Esophagus muscularis mucosa (tissue), 4 donors: Measurements from ENCODE around the gene TSPAN7. TPM values are rescaled to one million over a fixed set of nuclear protein-coding genes. Genes with fewer than 3 reads are reported as not detected.

Experiments
- DNase-seq: peaks from one replicate; pipeline ENCODE4 v3.0.0-alpha.2; 2017; ENCODE audit errors: extremely low spot score
- H3K27ac ChIP-seq, 4 donors: fragments of 200-600 bp; sonication (generic); replicated peaks in 1 of 4; 1 replicate in 3 of 4; 2 replicates in 1 of 4; pipeline ENCODE4 v1.5.1; 2016 to 2019; ENCODE audit warnings: mild to moderate bottlenecking in 1 of 4
- H3K27me3 ChIP-seq, 4 donors: fragments of 200-600 bp; sonication (generic); one replicate each; pipeline versions ENCODE4 v1.5.1 to v1.6.0; 2016 to 2019
- H3K36me3 ChIP-seq, 4 donors: fragments of 200-600 bp; sonication (generic); one replicate each; pipeline ENCODE4 v1.5.1; 2016 to 2019
- H3K4me1 ChIP-seq, 4 donors: fragments of 200-600 bp; sonication (generic); one replicate each; pipeline ENCODE4 v1.5.1; 2016 to 2019
- H3K4me3 ChIP-seq, 4 donors: fragments of 200-600 bp; sonication (generic); 1 replicate in 2 of 4; 2 replicates in 2 of 4; pipeline ENCODE4 v1.5.1; 2016 to 2019; ENCODE audit warnings: mild to moderate bottlenecking in 4 of 4, moderate library complexity in 1 of 4
- H3K9me3 ChIP-seq, 4 donors: fragments of 200-600 bp; sonication (generic); 1 replicate in 3 of 4; 2 replicates in 1 of 4; pipeline ENCODE4 v1.5.1; 2016 to 2019
- EP300 ChIP-seq: sonication (generic); formaldehyde crosslinking; IDR thresholded peaks from one replicate; pipeline ENCODE4 v1.6.1; 2017; ENCODE audit warnings: antibody characterized with exemption
- POLR2A ChIP-seq: fragments of 450-650 bp; IDR thresholded peaks from one replicate; pipeline ENCODE4 v1.6.1; 2017; ENCODE audit warnings: antibody characterized with exemption, moderate library complexity, mild to moderate bottlenecking, low read depth
- POLR2AphosphoS5 ChIP-seq, 2 donors: sonication (generic); formaldehyde crosslinking; IDR thresholded peaks; one replicate each; pipeline ENCODE4 v1.6.1; 2017; ENCODE audit warnings: antibody characterized with exemption in 2 of 2
- WGBS: methylation state at CpG from one replicate; pipeline ENCODE4 v1.1.5; 2018; 5-methylcytosine and 5-hydroxymethylcytosine counted together
- intact Hi-C: fragments of 100-400 bp; cut with DNase I; formaldehyde crosslinking; loops from one replicate; pipeline ENCODE4 v1.15.1; 2023
- total RNA-seq, 4 donors: library from RNA; depleted of rRNA; stranded (reverse); fragments of >200 nt; gene quantifications; one replicate each; pipeline versions ENCODE4 v1.1.0 to v1.2.1, GENCODE V29; 2016
- TF ChIP-seq, protein P1 (sequence below), 3 experiments: fragments of 200-600 bp in 2 of 3; fragments of 450-650 bp in 1 of 3; sonication (generic) in 2 of 3; IDR thresholded peaks; one replicate each; pipeline ENCODE4 v1.5.1; 2017 to 2019; ENCODE audit warnings: antibody characterized with exemption in 3 of 3, mild to moderate bottlenecking in 2 of 3, moderate library complexity in 1 of 3

Gene TSPAN7
- total RNA-seq, 4 donors from 2014 or later, result 11.6 to 53.8 (median 45.2) TPM

- no peaks in the 10 kb centered on the region for H3K9me3 ChIP-seq
- no peak for DNase-seq
- intact Hi-C loops, result no loop called here
- H3K4me3 ChIP-seq, result no peak overlapping the region
- TF ChIP-seq, protein P1, sequence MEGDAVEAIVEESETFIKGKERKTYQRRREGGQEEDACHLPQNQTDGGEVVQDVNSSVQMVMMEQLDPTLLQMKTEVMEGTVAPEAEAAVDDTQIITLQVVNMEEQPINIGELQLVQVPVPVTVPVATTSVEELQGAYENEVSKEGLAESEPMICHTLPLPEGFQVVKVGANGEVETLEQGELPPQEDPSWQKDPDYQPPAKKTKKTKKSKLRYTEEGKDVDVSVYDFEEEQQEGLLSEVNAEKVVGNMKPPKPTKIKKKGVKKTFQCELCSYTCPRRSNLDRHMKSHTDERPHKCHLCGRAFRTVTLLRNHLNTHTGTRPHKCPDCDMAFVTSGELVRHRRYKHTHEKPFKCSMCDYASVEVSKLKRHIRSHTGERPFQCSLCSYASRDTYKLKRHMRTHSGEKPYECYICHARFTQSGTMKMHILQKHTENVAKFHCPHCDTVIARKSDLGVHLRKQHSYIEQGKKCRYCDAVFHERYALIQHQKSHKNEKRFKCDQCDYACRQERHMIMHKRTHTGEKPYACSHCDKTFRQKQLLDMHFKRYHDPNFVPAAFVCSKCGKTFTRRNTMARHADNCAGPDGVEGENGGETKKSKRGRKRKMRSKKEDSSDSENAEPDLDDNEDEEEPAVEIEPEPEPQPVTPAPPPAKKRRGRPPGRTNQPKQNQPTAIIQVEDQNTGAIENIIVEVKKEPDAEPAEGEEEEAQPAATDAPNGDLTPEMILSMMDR (IDR thresholded peaks at IDR 0.05), result no peak
- no peak for TF ChIP-seq POLR2AphosphoS5 (IDR thresholded peaks at IDR 0.05)
- TF ChIP-seq POLR2A, result no peak
- TF ChIP-seq EP300, result no peak
- WGBS, result 64% methylated on average over 2 of the region's 2 CpGs
- no peaks in the 10 kb centered on the region for H3K27me3 ChIP-seq
- no peaks in the 10 kb centered on the region for H3K4me1 ChIP-seq
- H3K27ac ChIP-seq, result no peak overlapping the region
- no peaks in the 10 kb centered on the region for H3K36me3 ChIP-seq
Observed at GRCh38 chrX:38578167-38578566, 16.8 kb downstream of the TSPAN7 start.

DNA sequence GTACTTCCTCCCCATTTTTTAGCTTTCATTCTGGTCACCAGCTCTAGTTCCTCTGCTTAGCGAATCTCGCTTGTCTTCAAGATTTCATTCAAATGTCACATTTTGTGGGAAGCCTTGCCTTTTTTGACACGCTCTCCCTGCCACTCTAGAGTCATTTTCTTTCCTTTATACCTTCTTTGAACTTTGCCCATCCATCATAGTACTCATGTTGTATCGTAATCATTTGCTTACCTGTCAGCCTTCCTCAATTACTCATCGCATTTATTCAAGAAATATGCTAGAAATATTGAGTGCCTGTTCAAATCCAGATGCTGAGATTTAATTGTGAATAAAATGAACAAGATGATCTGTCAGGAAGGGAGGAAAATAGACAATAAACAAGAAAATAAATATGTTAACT is 21.8 kb downstream of the TSPAN7 start:
- Histone ChIP-seq H3K36me3 (no peaks in the 10 kb centered on the region), H3K27ac (no peak overlapping the region), H3K9me3 (no peaks in the 10 kb centered on the region), H3K27me3 (no peaks in the 10 kb centered on the region), H3K4me3 (no peak overlapping the region), H3K4me1 (no peaks in the 10 kb centered on the region)
- TF ChIP-seq, protein P1 (IDR thresholded peaks at IDR 0.05), result no peak
- TF ChIP-seq POLR2A (no peak), POLR2AphosphoS5 (IDR thresholded peaks at IDR 0.05) (no peak), EP300 (no peak)
- intact Hi-C loops, result no loop called here
- WGBS, result 89% methylated on average over 5 of the region's 5 CpGs
- no peak for DNase-seq

- WGBS, result 73% methylated on average over 2 of the region's 2 CpGs
- no peaks in the 10 kb centered on the region for H3K27me3 ChIP-seq
- peaks cover 0 to 9% (median 0%) of the 10 kb centered on the region in 4 donors for H3K9me3 ChIP-seq
- TF ChIP-seq POLR2AphosphoS5 (IDR thresholded peaks at IDR 0.05), result no peak
- no peak overlapping the region for H3K4me3 ChIP-seq
- H3K4me1 ChIP-seq, result no peaks in the 10 kb centered on the region
- H3K36me3 ChIP-seq, result no peaks in the 10 kb centered on the region
- H3K27ac ChIP-seq, result no peak overlapping the region
- intact Hi-C loops, result no loop called here
- DNase-seq, result no peak
Observed at GRCh38 chrX:38594434-38594833, 33.1 kb downstream of the TSPAN7 start.

DNA sequence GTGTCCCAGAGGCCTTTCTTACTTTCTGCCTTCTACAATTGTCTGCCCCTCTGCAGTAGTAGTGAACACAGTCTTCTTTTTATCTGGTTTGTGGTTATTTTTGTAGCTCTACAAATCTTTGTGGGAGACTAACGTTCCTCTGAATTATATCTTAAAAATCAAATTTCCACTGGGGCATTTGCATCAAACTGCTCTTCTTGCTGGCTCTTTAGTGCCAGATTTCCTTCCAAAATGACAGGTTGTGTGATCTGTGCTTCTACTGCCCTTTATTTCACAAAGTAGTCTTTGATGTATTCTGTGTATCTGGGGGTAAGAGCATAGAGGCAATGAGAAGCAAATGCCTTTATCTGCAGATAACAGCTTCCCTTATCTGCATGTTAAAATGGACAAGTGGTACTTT is 34.5 kb downstream of the TSPAN7 start:
- no peaks in the 10 kb centered on the region for H3K27me3 ChIP-seq
- intact Hi-C loops, result no loop called here
- WGBS, result 40% methylated on average over 1 of the region's 1 CpG

DNA sequence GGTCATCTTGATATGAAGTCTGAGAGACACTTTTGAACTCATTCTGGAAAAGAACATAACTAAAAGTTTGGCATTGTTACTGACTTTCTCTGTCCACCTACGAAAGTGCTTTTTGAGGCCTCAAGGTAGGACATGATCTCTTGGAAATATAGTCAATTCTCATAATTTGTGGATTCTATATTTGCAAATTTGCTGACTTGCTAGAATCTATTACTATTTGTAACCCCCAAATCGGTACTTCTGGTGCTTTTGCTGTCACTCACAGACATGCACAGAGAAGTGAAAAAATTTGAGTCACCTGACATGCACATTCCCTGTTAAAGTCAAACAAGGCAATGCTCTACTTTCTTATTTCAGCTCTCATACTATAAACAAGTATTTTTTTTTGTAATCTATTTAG is 35.6 kb downstream of the TSPAN7 start:
- no peaks in the 10 kb centered on the region for H3K36me3 ChIP-seq
- no peak overlapping the region for H3K27ac ChIP-seq
- no peak overlapping the region for H3K4me3 ChIP-seq
- peaks cover 0 to 9% (median 0%) of the 10 kb centered on the region in 4 donors for H3K9me3 ChIP-seq
- 52% methylated on average over 2 of the region's 2 CpGs for WGBS
- no peaks in the 10 kb centered on the region for H3K27me3 ChIP-seq
- TF ChIP-seq POLR2AphosphoS5 (IDR thresholded peaks at IDR 0.05) (no peak), POLR2A (no peak), EP300 (no peak)
- TF ChIP-seq, protein P1 (IDR thresholded peaks at IDR 0.05), result no peak
- no peak for DNase-seq
- H3K4me1 ChIP-seq, result peaks cover 0 to 4% (median 0%) of the 10 kb centered on the region in 4 donors
- intact Hi-C loops, result no loop called here

More for the DNA sequence above, 34.5 kb downstream of the TSPAN7 start:
- TF ChIP-seq, protein P1 (IDR thresholded peaks at IDR 0.05), result no peak
- TF ChIP-seq POLR2A (no peak), EP300 (no peak), POLR2AphosphoS5 (IDR thresholded peaks at IDR 0.05) (no peak)
- Histone ChIP-seq H3K36me3 (no peaks in the 10 kb centered on the region), H3K9me3 (peaks cover 0 to 9% (median 0%) of the 10 kb centered on the region in 4 donors), H3K4me3 (no peak overlapping the region), H3K27ac (no peak overlapping the region), H3K4me1 (peaks cover 0 to 4% (median 0%) of the 10 kb centered on the region in 4 donors)
- DNase-seq, result no peak
